Adrenal gland (tissue), 5 donors: ENCODE measurements around the gene PDE7B.

Experiments
- CTCF ChIP-seq, 6 experiments: fragments of 450-650 bp in 4 of 6; fragments of 200-600 bp in 2 of 6; sonication (generic) in 1 of 6; IDR thresholded peaks; 1 replicate in 5 of 6; 2 replicates in 1 of 6; pipeline versions ENCODE4 v1.5.1 to v1.8.0; 2016 to 2021; ENCODE audit warnings: antibody characterized with exemption in 6 of 6, mild to moderate bottlenecking in 2 of 6, moderate library complexity in 1 of 6
- POLR2A ChIP-seq, 2 donors: fragments of 450-650 bp; IDR thresholded peaks; one replicate each; pipeline ENCODE4 v1.6.1; 2017; ENCODE audit warnings: antibody characterized with exemption in 2 of 2, mild to moderate bottlenecking in 2 of 2, moderate library complexity in 1 of 2
- donor health status: DM: no; HTN: no; CAD: no.

DNA sequence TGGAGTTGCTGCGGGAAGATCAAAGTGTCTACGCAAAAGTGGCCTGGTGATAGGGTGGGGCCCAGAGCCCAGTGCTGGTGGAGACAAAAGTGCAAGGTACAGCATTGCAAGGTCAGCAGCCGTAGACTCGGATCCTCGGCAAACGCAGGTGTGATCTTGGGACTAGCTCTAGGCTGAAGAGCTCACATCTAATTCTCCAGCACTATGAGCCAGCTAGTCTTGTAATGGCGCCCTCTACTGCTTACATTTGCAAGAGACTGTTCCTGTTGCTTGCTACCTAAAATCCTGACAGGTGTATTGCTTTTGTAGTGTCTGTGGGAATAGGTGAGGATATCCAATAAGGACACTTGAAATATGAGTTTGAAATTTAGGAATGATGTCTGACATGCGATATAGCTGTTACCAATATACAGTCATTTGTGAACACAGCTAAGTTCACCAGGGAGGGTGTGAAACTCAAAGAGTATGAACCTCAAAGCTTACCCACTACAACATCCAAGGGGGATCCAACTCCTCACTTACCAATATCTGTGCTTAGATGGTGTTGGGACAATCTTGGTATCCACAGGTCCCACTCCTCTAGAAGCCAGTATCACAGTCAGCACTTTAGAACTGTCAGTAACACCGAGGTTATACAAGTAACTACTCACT lies 58.4 kb downstream of the PDE7B start:
- peak; percentile 18 to 59 (median 50) for TF ChIP-seq CTCF (IDR thresholded peaks at IDR 0.05)
- no peak for TF ChIP-seq POLR2A (IDR thresholded peaks at IDR 0.05)
